Right ventricle myocardium superior (tissue), 1 donor: ENCODE results near the gene SAFB. TPM values are rescaled to one million over a fixed set of nuclear protein-coding genes. Genes with fewer than 3 reads are reported as not detected.

Source experiments
- ATAC-seq: fragments of 200-7000 bp; cut with Tn5 transposase; one replicate; pipeline ENCODE4 v1.9.1; 2020; ENCODE audit warnings: mild to moderate bottlenecking; ENCODE audit not compliant: poor library complexity
- DNase-seq: peaks from one replicate; pipeline ENCODE4 v3.0.0-alpha.2; 2020
- intact Hi-C: fragments of 100-400 bp; cut with DNase I; formaldehyde crosslinking; loops from one replicate; pipeline ENCODE4 v1.11.2; 2022
- total RNA-seq: library from RNA; stranded (reverse); fragmentation: NEBNext Ultra II Directional; extraction: Animal tissue kit (Norgen Biotek cat#: 25700); gene quantifications from one replicate; pipeline ENCODE4 v1.2.1, GENCODE V29; 2021
- donor health status: DM: no; HTN: yes; CAD: no; lungs with severe emphysema.

Gene SAFB
- total RNA-seq, 1 donor from 2014 or later: 61.9 TPM

DNA sequence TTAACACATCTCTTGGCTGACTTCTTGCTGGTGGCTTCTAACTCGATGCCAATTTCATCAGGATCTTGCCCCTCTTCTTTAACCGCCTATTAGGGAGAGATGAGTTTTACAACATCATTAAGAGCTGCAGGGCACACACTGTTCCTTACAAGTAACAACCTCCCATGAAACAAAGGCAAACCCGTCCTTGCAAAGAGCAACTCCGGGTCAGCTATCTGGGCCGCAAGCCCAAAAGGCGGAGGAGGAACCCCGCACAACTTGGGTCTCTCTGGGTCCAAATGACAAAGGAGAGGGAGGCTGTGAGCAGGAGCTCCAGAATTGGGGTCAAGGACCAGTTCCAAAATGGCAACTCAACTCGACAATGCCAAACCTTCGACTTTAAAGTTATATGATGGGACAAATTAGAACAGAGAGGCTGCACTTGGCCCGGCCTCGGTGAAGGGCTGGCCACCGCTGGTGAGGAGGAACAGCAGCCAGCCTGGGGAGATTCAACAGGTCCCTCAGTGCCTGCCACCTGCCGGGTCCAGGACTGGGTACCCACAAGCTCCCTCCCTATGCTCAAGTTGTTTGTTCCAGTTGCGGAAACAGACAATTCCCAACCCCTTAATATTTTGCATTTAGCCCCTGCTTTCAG lies 1.5 kb upstream of the SAFB start:
- intact Hi-C loops: no loop called here
- ATAC-seq (no peak), DNase-seq (peak; percentile 61)

DNA sequence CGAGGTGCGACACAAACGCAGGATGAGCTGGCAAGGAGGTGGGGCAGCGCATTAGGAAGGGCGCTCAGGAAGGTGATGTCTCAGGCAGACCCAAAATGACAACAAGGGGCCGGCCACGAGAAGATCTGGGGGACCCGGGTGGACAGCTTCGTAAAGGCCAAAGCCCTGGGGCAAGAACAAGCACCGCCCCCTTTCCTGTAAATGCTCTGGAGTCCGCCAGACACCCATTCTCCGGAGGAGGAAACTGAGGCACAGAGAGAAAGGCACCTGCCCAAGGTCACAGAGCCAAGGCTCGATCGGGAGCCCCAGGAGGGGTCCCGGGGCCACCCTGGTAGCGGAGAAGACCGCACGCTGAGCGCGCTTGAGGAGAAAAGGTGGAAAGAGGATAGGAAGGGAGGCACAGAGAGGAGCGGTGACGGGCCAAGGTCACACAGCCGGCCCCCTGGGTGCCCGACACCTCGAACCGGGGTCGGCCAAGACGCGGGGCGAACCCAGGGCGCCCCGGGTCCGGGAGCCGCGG lies 878 bp upstream of the SAFB start:
- intact Hi-C loops: no loop called here
- ATAC-seq (no peak), DNase-seq (peak; percentile 47)

- DNase-seq: no peak
- ATAC-seq: no peak
- intact Hi-C loops: no loop called here
These were observed 624 bp downstream of the SAFB start for GRCh38 chr19:5623397-5624017.

GRCh38 chr19:5624018-5624663 lies 1.3 kb downstream of the SAFB start:
- ATAC-seq (no peak), DNase-seq (peak; percentile 70)
- intact Hi-C loops: no loop called here

DNA sequence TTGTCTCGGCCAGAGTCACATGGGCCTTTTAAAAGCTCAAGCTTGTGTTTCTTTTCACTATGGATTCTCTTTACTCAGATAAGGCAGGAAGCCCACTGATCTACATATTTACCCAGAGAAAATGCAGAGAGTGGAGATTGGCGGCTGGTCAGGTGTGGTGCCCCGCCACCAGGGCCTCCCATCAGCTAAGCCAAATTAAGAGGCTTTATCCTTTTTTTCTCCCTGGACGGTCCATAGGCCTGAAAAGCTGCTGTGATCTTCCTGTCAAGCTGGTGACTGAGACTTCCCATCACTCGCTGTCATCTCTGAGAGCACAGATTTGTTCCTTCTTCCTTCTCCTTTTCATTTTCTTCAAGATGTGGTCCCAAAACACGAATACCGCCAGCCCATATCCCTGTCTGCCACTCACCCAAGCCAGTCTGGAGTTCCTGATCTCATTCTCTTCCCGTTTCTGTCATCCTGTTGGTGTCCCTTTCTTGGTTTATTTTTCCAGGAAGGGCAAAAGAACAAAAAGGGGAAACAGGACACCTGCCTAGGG lies 1.9 kb downstream of the SAFB start:
- ATAC-seq (no peak), DNase-seq (no peak)
- intact Hi-C loops: no loop called here

- DNase-seq (no peak), ATAC-seq (no peak)
- intact Hi-C loops: no loop called here
These were observed 2.8 kb downstream of the SAFB start for GRCh38 chr19:5625641-5626040.

- peak; percentile 75 for DNase-seq
- no peak for ATAC-seq
- intact Hi-C loops: no loop called here
These were observed 4.6 kb downstream of the SAFB start for GRCh38 chr19:5627395-5627904.

DNA sequence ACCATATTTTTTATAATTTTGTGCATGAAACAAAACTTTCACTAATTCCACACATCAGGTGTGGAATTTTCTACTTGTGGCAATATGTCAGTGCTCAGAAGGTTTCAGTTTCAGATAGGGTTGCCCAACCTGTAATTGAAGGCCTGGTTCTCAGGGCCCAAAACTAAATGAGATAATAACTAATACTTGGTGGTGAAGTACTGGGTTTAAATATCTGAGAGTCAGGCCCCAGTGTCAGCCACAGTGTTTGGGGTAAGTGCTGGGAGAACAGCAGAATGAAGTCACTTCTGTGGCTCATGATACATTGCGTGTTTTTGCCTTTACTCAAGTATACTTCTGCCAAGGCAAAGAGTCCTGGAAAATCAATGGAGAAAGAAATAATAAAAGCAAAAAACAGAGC lies 5.6 kb downstream of the SAFB start:
- intact Hi-C loops: no loop called here
- ATAC-seq: no peak
- DNase-seq: no peak

DNA sequence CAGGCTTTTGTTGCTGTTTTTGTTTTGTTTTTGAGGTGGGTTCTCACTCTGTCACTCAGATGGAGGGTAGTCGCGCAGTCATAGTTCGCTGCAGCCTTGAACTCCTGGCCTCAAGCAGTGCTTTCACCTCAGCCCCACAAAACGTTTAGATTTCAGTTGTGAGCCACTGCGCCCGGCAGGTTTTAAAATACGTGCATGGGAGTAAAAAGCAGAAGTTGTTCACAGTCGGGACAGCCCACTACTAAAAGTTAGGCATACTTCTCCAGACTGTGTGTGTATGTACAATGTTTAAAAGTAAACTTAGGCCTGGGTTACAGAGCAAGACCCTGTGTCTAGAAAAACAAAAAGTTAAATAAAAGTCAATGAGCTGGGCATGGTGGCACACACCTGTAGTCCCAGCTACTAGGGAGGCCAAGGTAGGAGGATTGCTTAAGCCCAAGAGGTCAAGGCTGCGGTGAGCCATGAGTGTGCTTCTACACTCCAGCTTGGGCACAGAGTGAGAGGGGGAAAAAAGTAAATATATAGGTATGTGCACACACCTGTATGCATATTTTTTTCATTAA lies 6.1 kb downstream of the SAFB start:
- intact Hi-C loops: no loop called here
- ATAC-seq: no peak
- no peak for DNase-seq

DNA sequence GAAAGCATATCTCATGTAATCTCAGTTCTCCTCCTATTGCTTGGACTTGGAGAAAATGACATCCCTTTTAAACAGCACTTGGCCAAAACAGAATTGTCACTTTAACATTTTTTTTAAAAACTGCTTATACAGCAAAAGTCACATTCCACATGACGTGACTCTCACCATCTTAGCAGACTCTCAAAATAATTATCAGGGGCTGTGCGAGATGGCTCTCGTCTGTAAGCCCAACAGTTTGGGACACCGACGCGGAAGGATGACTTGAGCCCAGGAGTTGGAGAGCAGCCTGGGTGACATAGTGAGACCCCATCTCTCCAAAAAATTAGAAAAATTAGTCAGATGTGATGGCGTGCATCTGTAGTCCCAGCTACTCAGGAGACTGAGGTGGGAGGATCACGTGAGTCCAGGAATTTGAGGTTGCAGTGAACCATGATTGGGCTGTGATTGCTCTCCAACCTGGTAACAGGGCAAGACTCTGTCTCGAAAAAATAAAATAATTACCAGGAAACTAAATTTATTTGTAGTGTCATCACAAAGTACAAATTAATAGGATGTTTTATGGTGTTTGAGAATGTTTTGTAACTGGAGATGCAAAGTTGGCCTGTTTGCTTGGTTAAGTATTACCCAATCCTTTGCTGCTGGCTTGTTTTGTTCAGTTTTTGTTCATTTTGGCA lies 8.8 kb downstream of the SAFB start:
- no peak for DNase-seq
- peak; percentile 24 for ATAC-seq
- intact Hi-C loops: no loop called here

DNA sequence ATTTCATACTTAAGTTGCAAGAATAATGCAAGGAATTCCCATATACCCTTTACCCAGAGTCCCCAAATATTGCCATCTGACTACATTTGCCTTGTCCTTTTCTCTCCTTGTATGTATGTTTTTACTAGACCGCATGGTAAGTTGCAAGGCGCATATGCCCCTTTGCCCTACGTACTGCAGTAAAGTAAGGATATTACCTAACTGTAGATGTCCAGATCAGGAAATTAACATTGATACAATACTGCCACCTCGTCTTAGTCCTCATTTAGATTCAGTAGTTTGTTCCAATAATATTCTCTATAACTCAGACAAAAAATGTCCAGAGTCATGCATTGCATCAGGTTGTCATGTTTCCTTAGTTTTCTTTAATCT lies 9.3 kb downstream of the SAFB start:
- DNase-seq (no peak), ATAC-seq (no peak)
- intact Hi-C loops: no loop called here

DNA sequence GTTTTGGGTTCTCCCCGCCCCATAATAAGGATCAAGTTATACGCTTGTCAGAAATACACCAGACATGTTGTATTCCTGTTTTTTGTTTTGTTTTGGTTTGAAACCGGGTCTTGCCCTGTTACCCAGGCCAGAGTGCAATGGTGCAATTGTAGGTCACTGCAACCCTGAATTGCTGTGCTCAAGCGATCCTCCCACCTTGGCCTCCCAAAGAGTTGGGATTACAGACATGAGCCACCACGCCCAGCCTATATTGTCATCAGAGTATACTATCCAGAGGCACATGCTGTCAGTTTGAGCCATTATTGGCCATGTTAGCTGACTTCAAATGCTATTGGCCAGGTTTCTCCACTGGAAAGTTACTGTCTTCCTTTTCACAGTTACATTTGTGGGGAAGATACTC lies 9.8 kb downstream of the SAFB start:
- ATAC-seq (no peak), DNase-seq (no peak)
- intact Hi-C loops: no loop called here

GRCh38 chr19:5635427-5635826 lies 12.5 kb downstream of the SAFB start:
- DNase-seq (no peak), ATAC-seq (no peak)
- intact Hi-C loops: no loop called here

DNA sequence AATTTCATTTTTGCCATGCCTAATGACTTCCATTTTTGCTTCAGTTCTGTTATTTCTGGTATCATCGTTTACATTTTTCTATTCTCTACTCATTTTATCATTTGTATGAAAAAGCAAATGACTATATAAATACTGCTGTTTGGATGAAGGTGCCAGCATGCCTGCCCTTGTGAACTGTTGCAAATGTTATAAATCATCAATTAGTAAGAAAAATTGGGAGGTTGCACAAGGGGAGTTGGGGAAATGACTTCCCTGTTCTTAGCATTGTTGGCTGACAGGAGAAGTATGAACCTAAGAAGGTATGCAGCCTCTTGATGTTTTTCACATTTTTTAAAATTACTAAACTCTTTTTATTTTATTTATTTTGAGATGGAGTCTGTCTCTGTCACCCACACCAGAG lies 15.1 kb downstream of the SAFB start:
- intact Hi-C loops: no loop called here
- DNase-seq (no peak), ATAC-seq (no peak)

GRCh38 chr19:5641171-5641570 lies 18.3 kb downstream of the SAFB start:
- intact Hi-C loops: no loop called here
- no peak for DNase-seq
- no peak for ATAC-seq

DNA sequence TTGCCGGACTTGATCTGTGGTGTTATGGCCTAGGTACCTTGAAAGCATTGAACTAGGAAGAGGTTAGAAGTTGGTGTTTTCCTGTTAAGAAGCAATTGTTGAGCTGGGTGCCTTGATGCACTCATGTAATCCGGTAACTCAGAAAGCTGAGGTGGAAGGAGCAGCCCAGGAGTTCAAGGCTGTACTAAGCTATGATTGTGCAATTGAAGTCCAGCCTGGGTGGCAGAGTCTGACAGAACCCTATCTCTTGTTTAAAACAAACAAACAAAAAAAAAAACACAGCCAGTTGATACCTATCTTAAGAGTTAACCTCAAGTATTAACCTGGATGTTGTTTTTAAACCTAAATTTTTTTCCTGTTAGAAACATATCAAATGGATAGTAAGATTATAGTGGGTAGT lies 19.3 kb downstream of the SAFB start:
- intact Hi-C loops: no loop called here
- ATAC-seq: no peak
- no peak for DNase-seq

- intact Hi-C loops: no loop called here
- DNase-seq (no peak), ATAC-seq (no peak)
These were observed 20.2 kb downstream of the SAFB start for GRCh38 chr19:5643060-5643459.

DNA sequence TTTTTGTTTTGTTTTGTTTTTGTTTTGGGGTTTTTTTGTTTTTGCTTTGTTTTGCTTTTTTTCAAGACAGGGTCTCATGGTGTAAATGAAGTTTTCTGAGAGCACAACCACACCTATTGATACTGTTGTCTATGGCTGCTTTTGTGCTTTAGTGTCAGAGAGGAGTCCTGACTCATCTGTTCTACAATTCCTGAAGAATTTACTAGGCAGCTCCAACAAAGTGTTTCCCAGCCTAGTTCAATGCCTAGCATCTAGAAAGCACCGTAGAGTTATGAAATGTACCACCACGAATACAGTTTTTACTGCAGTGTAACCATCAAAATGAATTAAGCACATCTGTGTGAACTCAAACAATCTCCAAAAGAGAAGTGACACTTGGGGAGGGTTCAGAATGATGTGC lies 21.2 kb downstream of the SAFB start:
- DNase-seq (no peak), ATAC-seq (no peak)
- intact Hi-C loops: no loop called here

DNA sequence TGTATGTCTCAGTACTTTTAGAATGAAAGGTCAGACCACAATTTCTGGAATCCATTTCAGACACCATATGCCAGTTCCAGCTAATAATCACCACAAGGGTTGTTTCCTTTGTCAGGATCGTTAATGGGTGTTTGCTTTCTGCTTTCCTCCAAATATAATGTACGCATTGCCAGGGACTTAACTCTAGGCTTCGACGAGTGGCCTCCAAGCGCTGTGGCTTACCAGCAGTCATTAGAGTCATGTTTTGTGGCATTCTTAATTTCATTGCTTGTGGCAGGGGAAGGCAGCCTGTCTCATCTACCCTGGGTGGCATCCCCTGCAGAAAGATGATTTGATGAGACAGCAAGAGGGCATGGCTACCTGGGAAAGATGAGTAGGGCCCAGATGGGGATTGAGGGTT lies 22.5 kb downstream of the SAFB start:
- DNase-seq: no peak
- no peak for ATAC-seq
- intact Hi-C loops: no loop called here
